Effector memory CD8-positive, alpha-beta T cell (primary cell): ENCODE data around the gene ASPRV1.
A peak's percentile ranks its signal among the peaks of the same experiment; 100 is the strongest.

Source experiments
- ATAC-seq: fragments of 150-1000 bp; cut with Tn5 transposase; replicated peaks from 2 replicates; pipeline ENCODE4 v1.10.0; 2021; ENCODE audit warnings: mild to moderate bottlenecking, moderate library complexity
- DNase-seq, 3 experiments: peaks; one replicate each; pipeline ENCODE4 v3.0.0; 2021
- H3K27ac Mint-ChIP-seq, 2 donors: one replicate each; pipeline ENCODE4 v1.8.0; 2022; ENCODE audit warnings: mild to moderate bottlenecking in 2 of 2, mixed read lengths in 2 of 2, moderate library complexity in 2 of 2
- H3K27me3 Mint-ChIP-seq, 2 donors: one replicate each; pipeline ENCODE4 v1.8.0; 2022; ENCODE audit warnings: mixed read lengths in 2 of 2
- H3K36me3 Mint-ChIP-seq: one replicate; pipeline ENCODE4 v1.8.0; 2022; ENCODE audit warnings: mild to moderate bottlenecking, moderate library complexity, mixed read lengths; ENCODE audit not compliant: insufficient read depth
- H3K4me1 Mint-ChIP-seq, 2 donors: one replicate each; pipeline ENCODE4 v1.8.0; 2022; ENCODE audit warnings: low read depth in 2 of 2, mixed read lengths in 2 of 2
- H3K4me3 Mint-ChIP-seq, 2 donors: one replicate each; pipeline ENCODE4 v1.8.0; 2022; ENCODE audit warnings: mild to moderate bottlenecking in 2 of 2, mixed read lengths in 2 of 2, moderate library complexity in 2 of 2
- H3K9me3 Mint-ChIP-seq, 2 donors: one replicate each; pipeline ENCODE4 v1.8.0; 2022; ENCODE audit warnings: mixed read lengths in 2 of 2

The ASPRV1 gene

DNA sequence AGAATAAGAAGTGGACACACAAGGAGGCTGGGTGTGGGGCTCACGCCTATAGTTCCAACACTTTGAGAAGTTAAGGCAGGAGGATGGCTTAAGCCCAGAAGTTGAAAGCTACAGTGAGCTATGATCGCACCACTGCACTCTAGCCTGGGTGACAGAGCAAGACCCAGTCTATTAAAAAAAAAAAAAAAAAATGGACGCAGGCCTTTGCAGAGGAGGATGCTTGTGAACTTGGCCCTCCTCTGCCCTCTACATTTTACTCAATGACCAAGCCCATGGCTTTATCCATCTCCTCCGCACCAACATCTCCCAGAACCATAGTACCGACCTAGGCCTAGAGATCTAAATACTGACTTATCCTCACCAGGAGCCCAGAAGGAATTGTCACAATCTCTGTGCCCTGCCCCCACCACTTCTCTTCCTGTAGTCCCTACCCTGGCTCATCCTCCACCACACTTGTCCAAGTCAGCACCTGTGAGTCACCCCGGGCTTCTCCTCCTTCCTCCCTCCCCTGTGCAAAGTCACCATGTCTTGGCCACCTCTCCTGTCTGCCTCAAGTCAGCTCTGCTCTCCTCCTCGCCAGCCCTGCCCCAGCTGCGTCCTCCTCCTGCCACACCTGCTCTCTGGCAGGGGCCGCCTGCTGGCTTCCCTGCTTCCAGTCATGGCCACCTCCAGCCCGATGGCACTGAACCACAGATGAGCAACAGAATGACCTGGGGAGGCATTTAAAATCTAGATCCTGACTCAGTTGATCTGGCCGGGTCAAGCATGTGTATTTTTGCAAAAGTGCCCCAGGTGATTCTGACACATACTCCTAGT, 35.8 kb upstream of the ASPRV1 start:
- Mint-ChIP-seq H3K4me3 (no peak overlapping the region), H3K27me3 (no peaks in the 10 kb centered on the region), H3K9me3 (no peaks in the 10 kb centered on the region), H3K36me3 (peaks cover 8% of the 10 kb centered on the region), H3K4me1 (peaks cover 4 to 11% of the 10 kb centered on the region in 2 donors), H3K27ac (peak overlapping the region in 1 of 2 donors; percentile 26)
- DNase-seq (no peak), ATAC-seq (no peak)

DNA sequence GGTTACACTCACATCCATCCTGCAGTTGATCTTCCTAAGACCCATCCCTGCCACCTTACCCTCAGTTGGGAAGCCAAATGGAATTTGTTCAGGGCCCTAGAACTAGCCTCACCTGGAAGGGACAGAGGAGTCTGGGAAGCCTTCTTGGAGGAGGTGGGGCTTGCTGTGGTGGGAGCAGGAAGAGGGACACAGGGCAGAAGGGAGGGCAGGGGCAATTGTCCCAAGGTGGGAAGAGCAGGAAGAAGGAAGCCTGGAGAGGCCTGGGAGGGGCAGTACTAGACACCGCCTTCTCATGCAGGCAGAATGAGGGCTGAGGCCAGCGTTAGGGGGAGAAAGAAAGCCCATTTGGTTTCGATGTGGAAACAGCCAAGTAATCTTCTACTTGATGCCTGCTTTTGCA, 34.1 kb upstream of the ASPRV1 start:
- no peak for ATAC-seq
- no peaks in the 10 kb centered on the region for H3K9me3 Mint-ChIP-seq
- H3K4me1 Mint-ChIP-seq = peaks cover 0 to 8% of the 10 kb centered on the region in 2 donors
- peaks cover 8% of the 10 kb centered on the region for H3K36me3 Mint-ChIP-seq
- no peaks in the 10 kb centered on the region for H3K27me3 Mint-ChIP-seq
- H3K27ac Mint-ChIP-seq = peak overlapping the region in 1 of 2 donors; percentile 29
- H3K4me3 Mint-ChIP-seq = no peak overlapping the region
- DNase-seq = no peak

DNA sequence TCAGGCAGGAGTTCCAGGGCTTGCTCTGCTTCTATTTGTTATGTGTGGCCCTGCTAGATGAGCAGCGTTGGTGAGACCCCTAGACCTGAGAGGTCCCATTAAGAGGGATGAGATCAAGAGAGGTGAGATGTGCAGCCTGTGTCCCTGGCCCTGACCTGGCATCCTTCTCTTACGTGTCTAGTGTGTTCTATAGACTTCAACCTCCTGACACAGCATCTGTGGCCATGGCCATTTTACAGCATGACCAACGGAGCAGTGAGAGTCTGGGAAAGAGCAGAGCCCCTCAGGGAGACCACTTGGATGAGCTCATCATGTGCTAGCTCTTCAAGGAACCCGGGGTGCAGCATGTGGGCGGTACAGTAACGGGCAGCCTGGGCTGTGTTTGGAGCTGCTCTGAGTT, 32.7 kb upstream of the ASPRV1 start:
- no peak for ATAC-seq
- DNase-seq = no peak
- peaks cover 8% of the 10 kb centered on the region for H3K36me3 Mint-ChIP-seq

GRCh38 chr2:69993708-69994107, 32.3 kb upstream of the ASPRV1 start:
- ATAC-seq = no peak
- H3K36me3 Mint-ChIP-seq = peaks cover 8% of the 10 kb centered on the region
- H3K4me1 Mint-ChIP-seq = peaks cover 0 to 8% of the 10 kb centered on the region in 2 donors
- no peaks in the 10 kb centered on the region for H3K27me3 Mint-ChIP-seq
- H3K9me3 Mint-ChIP-seq = no peaks in the 10 kb centered on the region
- no peak overlapping the region for H3K4me3 Mint-ChIP-seq
- H3K27ac Mint-ChIP-seq = no peak overlapping the region
- DNase-seq = no peak

More for the DNA sequence above, 32.7 kb upstream of the ASPRV1 start:
- H3K4me3 Mint-ChIP-seq = no peak overlapping the region
- peaks cover 0 to 8% of the 10 kb centered on the region in 2 donors for H3K4me1 Mint-ChIP-seq
- no peaks in the 10 kb centered on the region for H3K9me3 Mint-ChIP-seq
- H3K27me3 Mint-ChIP-seq = no peaks in the 10 kb centered on the region
- peak overlapping the region in 1 of 2 donors; percentile 67 for H3K27ac Mint-ChIP-seq

DNA sequence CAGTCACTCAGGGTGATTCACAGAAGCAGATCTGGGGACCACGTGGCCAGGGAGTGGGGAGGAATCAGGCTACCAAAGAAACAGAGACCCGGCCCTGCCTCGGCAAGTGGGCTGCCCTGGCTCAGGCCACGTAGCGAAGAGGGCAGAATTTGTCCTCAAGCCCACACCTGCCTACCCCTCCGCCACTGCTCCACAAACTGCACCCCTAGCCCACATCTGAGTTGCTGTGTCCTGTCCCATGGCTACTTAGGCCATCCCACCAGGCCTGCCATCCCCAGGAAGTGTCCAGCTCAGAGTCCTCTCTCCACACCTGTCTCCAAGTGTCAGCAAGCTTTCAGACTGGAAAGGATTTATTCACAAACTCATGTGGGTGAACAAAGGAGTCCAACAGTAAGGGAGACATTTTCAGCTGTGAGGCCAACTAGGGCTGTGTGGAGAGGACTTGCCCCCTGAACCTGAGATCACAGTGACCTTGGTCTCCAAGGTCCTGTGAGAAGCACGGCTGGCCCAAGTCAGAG, 31.7 kb upstream of the ASPRV1 start:
- no peak for DNase-seq
- peak overlapping the region in 1 of 2 donors; percentile 41 for H3K27ac Mint-ChIP-seq
- H3K36me3 Mint-ChIP-seq = peaks cover 8% of the 10 kb centered on the region
- H3K9me3 Mint-ChIP-seq = no peaks in the 10 kb centered on the region
- H3K4me1 Mint-ChIP-seq = peaks cover 0 to 8% of the 10 kb centered on the region in 2 donors
- no peak for ATAC-seq
- no peak overlapping the region for H3K4me3 Mint-ChIP-seq
- H3K27me3 Mint-ChIP-seq = no peaks in the 10 kb centered on the region

DNA sequence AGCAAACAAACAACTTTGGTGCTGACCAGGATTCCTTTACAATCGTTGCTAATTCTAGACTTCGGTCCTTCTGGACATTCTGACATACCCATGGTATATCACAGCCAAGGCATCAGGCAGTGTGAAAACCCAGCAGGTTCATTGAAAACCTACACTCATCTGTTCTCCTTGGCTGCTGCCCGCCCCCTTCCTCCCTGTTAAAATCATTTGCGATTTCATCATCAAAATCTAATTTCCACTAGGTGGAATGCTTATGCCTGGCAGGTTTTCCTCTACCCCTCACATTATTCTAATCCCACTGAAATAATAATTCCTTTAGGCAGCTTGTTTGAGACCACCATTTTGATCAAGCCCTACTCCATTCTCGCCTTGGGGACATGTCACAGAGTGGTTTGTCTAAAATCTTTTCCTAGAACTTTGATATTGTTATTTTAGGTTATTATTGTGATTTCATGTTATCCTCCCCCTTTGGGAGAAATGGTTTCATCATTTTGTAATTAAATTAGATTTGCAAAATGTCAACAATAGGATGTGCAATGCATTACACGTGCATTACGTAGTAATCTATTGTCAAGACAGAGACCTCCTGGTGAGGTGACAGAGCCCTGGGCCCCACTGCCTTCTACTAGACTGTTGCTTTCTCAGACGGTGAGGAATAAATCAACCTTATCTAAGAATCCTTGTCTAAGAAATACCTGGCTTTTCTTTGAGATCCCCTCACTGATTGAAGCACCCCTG, 31.0 kb upstream of the ASPRV1 start:
- H3K36me3 Mint-ChIP-seq = peaks cover 7% of the 10 kb centered on the region
- no peaks in the 10 kb centered on the region for H3K9me3 Mint-ChIP-seq
- peak overlapping the region; percentile 31 to 41 for H3K27ac Mint-ChIP-seq
- no peak for DNase-seq
- H3K4me1 Mint-ChIP-seq = peaks cover 0 to 4% of the 10 kb centered on the region in 2 donors
- no peak for ATAC-seq
- H3K27me3 Mint-ChIP-seq = no peaks in the 10 kb centered on the region
- H3K4me3 Mint-ChIP-seq = no peak overlapping the region

GRCh38 chr2:69989441-69990105, 28.1 kb upstream of the ASPRV1 start:
- no peak overlapping the region for H3K27ac Mint-ChIP-seq
- no peak for ATAC-seq

GRCh38 chr2:69989009-69989408, 27.6 kb upstream of the ASPRV1 start:
- H3K27ac Mint-ChIP-seq = peak overlapping the region in 1 of 2 donors; percentile 2
- no peaks in the 10 kb centered on the region for H3K9me3 Mint-ChIP-seq
- no peaks in the 10 kb centered on the region for H3K27me3 Mint-ChIP-seq
- H3K4me1 Mint-ChIP-seq = no peaks in the 10 kb centered on the region
- DNase-seq (no peak), ATAC-seq (no peak)
- H3K4me3 Mint-ChIP-seq = no peak overlapping the region
- H3K36me3 Mint-ChIP-seq = no peaks in the 10 kb centered on the region

More at GRCh38 chr2:69989441-69990105, 28.1 kb upstream of the ASPRV1 start:
- no peak for DNase-seq
- Mint-ChIP-seq H3K36me3 (no peaks in the 10 kb centered on the region), H3K9me3 (no peaks in the 10 kb centered on the region), H3K4me3 (no peak overlapping the region), H3K27me3 (no peaks in the 10 kb centered on the region), H3K4me1 (no peaks in the 10 kb centered on the region)

DNA sequence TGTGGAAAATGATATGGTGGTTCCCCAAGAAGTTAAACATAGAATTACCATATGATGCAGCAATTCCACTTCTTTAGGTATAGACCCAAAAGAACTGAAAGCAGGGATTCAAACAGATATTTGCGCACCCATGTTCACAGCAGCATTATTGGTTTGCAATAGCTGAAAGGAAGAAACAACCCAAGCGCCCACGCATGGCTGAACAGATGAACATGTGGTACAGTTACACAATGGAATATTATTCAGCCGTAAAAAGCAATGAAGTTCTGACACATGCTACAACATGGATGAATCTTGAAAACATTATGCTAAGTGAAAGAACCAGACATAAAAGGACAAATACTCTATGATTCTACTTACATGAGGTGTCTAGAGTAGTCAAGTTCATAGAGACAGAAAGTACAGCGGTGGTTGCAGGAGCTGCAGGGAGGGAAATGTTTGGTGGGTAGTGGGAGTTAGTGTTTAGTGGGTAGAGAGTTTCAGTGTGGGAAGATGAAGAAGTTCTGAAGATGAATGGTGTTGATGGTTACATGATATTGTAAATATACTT, 26.7 kb upstream of the ASPRV1 start:
- ATAC-seq (no peak), DNase-seq (no peak)
- Mint-ChIP-seq H3K27me3 (no peaks in the 10 kb centered on the region), H3K27ac (peak overlapping the region in 1 of 2 donors; percentile 9), H3K36me3 (no peaks in the 10 kb centered on the region), H3K4me3 (no peak overlapping the region), H3K4me1 (no peaks in the 10 kb centered on the region), H3K9me3 (no peaks in the 10 kb centered on the region)

DNA sequence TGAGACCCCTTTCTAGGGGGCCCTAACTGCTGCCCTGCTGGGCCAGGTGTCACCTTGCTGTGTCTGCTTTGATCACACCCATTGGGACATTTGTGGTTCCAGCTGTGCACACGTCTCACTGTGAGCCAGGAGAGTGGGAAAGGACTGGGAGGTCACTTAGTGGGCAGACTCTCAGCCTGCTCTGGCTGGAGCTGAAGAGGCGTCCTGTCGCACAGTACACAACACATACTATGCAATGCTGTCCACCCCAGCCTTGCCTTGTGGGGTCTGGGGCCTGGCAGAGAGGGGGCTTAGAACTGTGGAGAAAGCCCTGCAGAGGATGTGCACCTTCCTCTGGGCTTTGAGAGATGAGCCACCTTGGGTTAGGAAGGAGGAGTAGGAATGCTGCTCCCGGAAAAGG, 25.3 kb upstream of the ASPRV1 start:
- Mint-ChIP-seq H3K9me3 (no peaks in the 10 kb centered on the region), H3K27ac (no peak overlapping the region), H3K36me3 (no peaks in the 10 kb centered on the region), H3K4me1 (no peaks in the 10 kb centered on the region), H3K27me3 (no peaks in the 10 kb centered on the region), H3K4me3 (no peak overlapping the region)
- DNase-seq = no peak
- no peak for ATAC-seq

DNA sequence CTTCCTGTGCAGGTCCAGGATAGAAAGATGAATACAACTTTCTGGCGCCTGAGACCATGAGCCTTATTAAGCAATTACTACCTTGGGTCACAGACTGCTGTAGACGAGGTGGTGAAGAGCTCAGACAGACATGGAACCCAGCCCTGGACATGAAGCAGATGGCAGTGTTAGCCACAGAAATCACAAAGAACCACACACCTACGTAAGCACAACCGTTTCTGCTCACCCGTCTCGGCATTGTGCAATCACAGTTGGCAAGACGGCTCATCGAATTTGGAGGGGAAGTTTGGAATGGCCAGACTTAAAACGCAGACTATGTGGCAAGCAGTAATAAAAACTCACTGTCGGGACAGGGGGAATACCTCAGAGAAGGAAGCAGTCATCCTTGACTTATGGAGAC, 24.3 kb upstream of the ASPRV1 start:
- H3K27me3 Mint-ChIP-seq = no peaks in the 10 kb centered on the region
- H3K27ac Mint-ChIP-seq = no peak overlapping the region
- H3K4me1 Mint-ChIP-seq = no peaks in the 10 kb centered on the region
- no peak overlapping the region for H3K4me3 Mint-ChIP-seq
- H3K9me3 Mint-ChIP-seq = no peaks in the 10 kb centered on the region
- no peaks in the 10 kb centered on the region for H3K36me3 Mint-ChIP-seq
- DNase-seq (no peak), ATAC-seq (no peak)

DNA sequence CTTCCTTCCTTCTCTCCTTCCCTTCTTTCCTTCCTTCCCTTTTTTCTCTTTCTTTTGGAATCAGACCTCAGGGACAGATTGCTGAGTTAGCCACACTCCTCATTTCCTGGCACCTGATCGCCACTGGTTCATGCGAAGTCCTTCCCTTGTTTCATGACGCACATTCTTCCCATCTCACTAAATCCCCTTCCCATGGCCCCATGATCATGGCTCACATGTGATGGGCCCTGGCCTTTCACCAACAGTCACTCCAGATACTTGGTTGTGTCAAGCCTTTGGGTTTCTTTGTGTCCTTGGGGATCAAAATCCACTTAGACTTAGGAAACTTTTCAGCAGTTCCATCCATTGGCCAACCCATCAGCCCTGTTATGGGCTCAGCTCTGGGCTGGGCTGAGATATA, 23.8 kb upstream of the ASPRV1 start:
- H3K4me3 Mint-ChIP-seq = no peak overlapping the region
- H3K36me3 Mint-ChIP-seq = no peaks in the 10 kb centered on the region
- ATAC-seq (no peak), DNase-seq (no peak)
- no peaks in the 10 kb centered on the region for H3K9me3 Mint-ChIP-seq
- H3K27me3 Mint-ChIP-seq = no peaks in the 10 kb centered on the region
- H3K27ac Mint-ChIP-seq = no peak overlapping the region
- H3K4me1 Mint-ChIP-seq = no peaks in the 10 kb centered on the region

GRCh38 chr2:69983392-69983966, 22.0 kb upstream of the ASPRV1 start:
- H3K27ac Mint-ChIP-seq = no peak overlapping the region
- no peaks in the 10 kb centered on the region for H3K4me1 Mint-ChIP-seq
- ATAC-seq = no peak
- H3K27me3 Mint-ChIP-seq = no peaks in the 10 kb centered on the region
- H3K4me3 Mint-ChIP-seq = no peak overlapping the region
- no peaks in the 10 kb centered on the region for H3K9me3 Mint-ChIP-seq
- DNase-seq = no peak
- H3K36me3 Mint-ChIP-seq = peaks cover 3% of the 10 kb centered on the region
